ENCODE results near the gene ATAT1.

Gene ATAT1

GRCh38 chr6:30691208-30691847 lies 64.7 kb downstream of the ATAT1 start:
- peak overlapping the region; percentile 56 for H3K27ac ChIP-seq (ENCODE audit: low read depth, low read length)

More at GRCh38 chr6:30691208-30691847, 64.7 kb downstream of the ATAT1 start:
- peaks cover 30% of the 10 kb centered on the region for H3K79me2 ChIP-seq (ENCODE audit: control insufficient read depth, insufficient read depth, low read length, unreplicated experiment)
- H3K4me3 ChIP-seq (ENCODE audit: low read depth, low read length) = peak overlapping the region; percentile 77
- peak overlapping the region; percentile 32 for H2AFZ ChIP-seq (ENCODE audit: low read length, unreplicated experiment)
- peaks cover 40% of the 10 kb centered on the region for H3K4me1 ChIP-seq (ENCODE audit: control insufficient read depth, insufficient read depth, low read length, unreplicated experiment)
- no peaks in the 10 kb centered on the region for H3K36me3 ChIP-seq (ENCODE audit: insufficient read depth, low read length)
- H3K27me3 ChIP-seq (ENCODE audit: insufficient read depth, low read length) = no peaks in the 10 kb centered on the region
